ENCODE results near the gene CASZ1. TPM values are rescaled to one million over a fixed set of nuclear protein-coding genes. Genes with fewer than 3 reads are reported as not detected.

CASZ1 gene
- total RNA-seq, 1 donor from 2014 or later = 23.6 TPM

DNA sequence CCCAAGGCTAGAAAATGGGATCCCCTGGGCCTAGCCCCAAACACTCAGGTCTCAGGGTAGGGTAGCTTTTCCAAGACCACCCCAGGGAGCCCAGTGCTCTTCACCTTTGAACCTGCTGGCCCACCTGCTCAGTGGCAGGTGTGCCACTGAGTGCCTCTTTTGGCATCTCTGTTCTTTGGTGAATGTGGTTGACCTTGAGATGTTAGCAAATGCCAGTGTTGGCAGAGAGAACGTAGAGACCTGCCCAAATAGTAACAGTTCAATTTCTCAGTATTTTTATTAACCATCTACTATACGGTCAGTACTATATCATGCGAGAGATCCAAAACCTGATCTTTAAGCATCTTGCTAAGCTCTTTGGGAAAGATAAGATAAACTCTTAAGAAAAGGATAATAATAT, 193.5 kb downstream of the CASZ1 start:
- TF ChIP-seq, protein P1, sequence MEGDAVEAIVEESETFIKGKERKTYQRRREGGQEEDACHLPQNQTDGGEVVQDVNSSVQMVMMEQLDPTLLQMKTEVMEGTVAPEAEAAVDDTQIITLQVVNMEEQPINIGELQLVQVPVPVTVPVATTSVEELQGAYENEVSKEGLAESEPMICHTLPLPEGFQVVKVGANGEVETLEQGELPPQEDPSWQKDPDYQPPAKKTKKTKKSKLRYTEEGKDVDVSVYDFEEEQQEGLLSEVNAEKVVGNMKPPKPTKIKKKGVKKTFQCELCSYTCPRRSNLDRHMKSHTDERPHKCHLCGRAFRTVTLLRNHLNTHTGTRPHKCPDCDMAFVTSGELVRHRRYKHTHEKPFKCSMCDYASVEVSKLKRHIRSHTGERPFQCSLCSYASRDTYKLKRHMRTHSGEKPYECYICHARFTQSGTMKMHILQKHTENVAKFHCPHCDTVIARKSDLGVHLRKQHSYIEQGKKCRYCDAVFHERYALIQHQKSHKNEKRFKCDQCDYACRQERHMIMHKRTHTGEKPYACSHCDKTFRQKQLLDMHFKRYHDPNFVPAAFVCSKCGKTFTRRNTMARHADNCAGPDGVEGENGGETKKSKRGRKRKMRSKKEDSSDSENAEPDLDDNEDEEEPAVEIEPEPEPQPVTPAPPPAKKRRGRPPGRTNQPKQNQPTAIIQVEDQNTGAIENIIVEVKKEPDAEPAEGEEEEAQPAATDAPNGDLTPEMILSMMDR (IDR thresholded peaks at IDR 0.05; ENCODE audit: unreplicated experiment) = no peak
- Mint-ChIP-seq H3K9me3 (ENCODE audit: low read depth) (no peaks in the 10 kb centered on the region), H3K27me3 (no peaks in the 10 kb centered on the region), H3K27ac (no peak overlapping the region), H3K4me1 (ENCODE audit: low read depth) (peaks cover 26% of the 10 kb centered on the region), H3K4me3 (ENCODE audit: low read depth) (no peak overlapping the region), H3K36me3 (ENCODE audit: insufficient read depth) (peaks cover 5% of the 10 kb centered on the region)
- DNase-seq (ENCODE audit: low spot score, unreplicated experiment) = no peak

DNA sequence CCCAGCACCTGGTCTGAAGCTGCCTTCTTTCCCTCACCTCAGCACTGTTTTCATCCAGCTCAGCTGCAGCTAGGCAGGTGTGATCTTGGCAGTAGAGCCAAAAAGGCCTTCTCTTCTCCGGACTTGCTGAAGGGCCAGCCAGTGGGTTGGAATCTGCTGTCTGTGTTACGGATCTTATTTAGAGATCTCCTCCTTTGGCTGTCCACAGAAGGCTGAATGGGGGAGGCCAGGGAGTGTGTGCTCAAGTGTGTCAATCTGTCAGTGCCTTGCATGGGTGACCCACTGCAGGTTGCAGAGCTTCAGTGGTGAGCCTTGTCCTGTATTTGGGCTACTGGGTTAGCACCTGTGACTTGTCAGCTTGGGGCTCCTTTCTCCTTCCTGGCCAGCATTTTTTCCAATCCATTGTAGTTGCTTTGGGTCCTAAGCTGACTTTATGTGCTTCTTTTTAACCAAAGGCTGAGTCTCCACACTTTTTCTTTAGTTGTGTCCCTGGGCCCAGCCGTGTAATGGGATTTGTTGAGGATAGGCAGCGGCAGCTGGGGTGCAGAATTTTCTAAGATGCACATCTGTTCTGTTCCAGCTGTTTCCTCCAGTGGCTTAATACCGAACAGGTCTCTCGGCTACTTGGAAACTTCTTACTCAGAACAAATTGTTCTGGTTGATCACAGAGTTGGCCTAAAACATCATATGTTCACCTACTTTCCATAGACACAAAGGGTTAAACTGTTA, 194.9 kb downstream of the CASZ1 start:
- Mint-ChIP-seq H3K4me1 (ENCODE audit: low read depth) (peaks cover 26% of the 10 kb centered on the region), H3K27me3 (no peaks in the 10 kb centered on the region), H3K27ac (no peak overlapping the region), H3K9me3 (ENCODE audit: low read depth) (no peaks in the 10 kb centered on the region), H3K4me3 (ENCODE audit: low read depth) (no peak overlapping the region), H3K36me3 (ENCODE audit: insufficient read depth) (peaks cover 3% of the 10 kb centered on the region)
- no peak for DNase-seq (ENCODE audit: low spot score, unreplicated experiment)
- TF ChIP-seq, protein P1 (IDR thresholded peaks at IDR 0.05; ENCODE audit: unreplicated experiment) = no peak

DNA sequence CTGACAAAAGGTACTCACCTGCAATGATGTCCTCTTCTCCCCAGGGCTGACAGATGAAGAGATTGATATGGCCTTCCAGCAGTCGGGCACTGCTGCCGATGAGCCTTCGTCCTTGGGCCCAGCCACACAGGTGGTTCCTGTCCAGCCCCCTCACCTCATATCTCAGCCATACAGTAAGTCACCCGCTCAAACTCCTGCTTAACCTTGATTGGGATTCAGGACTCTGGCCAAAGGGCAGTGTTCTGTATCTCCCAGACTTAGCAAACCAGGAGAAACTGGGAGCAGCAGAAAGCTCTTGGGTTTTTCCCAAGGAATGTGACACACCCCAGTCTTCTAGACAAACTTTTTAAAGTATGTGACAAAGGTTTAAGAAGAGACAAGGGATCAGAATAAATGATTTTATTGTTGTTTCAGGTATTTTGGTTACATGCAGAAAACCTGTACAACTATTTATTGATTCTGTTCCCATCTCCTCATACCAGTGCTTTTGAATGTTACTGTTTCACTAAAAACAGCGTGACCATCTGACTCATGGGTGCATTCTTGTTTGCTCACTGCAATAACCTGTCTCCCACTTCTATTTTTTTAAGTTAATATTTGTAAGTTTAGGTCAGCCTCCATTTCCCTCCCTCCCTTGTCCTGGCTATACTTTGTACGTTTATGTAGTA, 197.1 kb downstream of the CASZ1 start:
- peaks cover 3% of the 10 kb centered on the region for H3K36me3 Mint-ChIP-seq (ENCODE audit: insufficient read depth)
- no peaks in the 10 kb centered on the region for H3K9me3 Mint-ChIP-seq (ENCODE audit: low read depth)
- TF ChIP-seq, protein P1 (IDR thresholded peaks at IDR 0.05; ENCODE audit: unreplicated experiment) = no peak
- H3K4me3 Mint-ChIP-seq (ENCODE audit: low read depth) = no peak overlapping the region
- peaks cover 29% of the 10 kb centered on the region for H3K4me1 Mint-ChIP-seq (ENCODE audit: low read depth)
- peak overlapping the region; percentile 52 for H3K27ac Mint-ChIP-seq
- H3K27me3 Mint-ChIP-seq = no peaks in the 10 kb centered on the region
- DNase-seq (ENCODE audit: low spot score, unreplicated experiment) = no peak

DNA sequence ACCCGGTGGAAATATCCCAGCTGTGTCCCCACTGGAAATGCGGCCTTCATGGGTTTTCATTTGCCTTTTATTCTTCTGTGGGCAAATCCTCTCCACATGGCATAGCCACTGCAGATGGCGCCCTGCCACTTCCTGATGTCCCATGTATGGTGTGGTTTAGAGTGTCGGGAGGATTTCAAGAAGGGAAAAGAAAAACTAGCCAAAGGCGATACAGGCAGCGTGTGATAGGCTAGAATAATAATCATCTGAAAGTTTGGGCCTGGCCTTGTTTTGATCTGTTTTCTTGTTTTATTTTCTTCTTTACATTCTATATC, 198.1 kb downstream of the CASZ1 start:
- no peak for DNase-seq (ENCODE audit: low spot score, unreplicated experiment)
- Mint-ChIP-seq H3K4me1 (ENCODE audit: low read depth) (peaks cover 32% of the 10 kb centered on the region), H3K27me3 (no peaks in the 10 kb centered on the region), H3K9me3 (ENCODE audit: low read depth) (no peaks in the 10 kb centered on the region), H3K4me3 (ENCODE audit: low read depth) (no peak overlapping the region), H3K27ac (no peak overlapping the region), H3K36me3 (ENCODE audit: insufficient read depth) (peaks cover 3% of the 10 kb centered on the region)
- TF ChIP-seq, protein P1 (IDR thresholded peaks at IDR 0.05; ENCODE audit: unreplicated experiment) = no peak

- Mint-ChIP-seq H3K4me1 (ENCODE audit: low read depth) (peaks cover 35% of the 10 kb centered on the region), H3K27ac (no peak overlapping the region), H3K4me3 (ENCODE audit: low read depth) (no peak overlapping the region), H3K27me3 (no peaks in the 10 kb centered on the region), H3K36me3 (ENCODE audit: insufficient read depth) (peaks cover 3% of the 10 kb centered on the region), H3K9me3 (ENCODE audit: low read depth) (no peaks in the 10 kb centered on the region)
- DNase-seq (ENCODE audit: low spot score, unreplicated experiment) = no peak
- TF ChIP-seq, protein P1 (IDR thresholded peaks at IDR 0.05; ENCODE audit: unreplicated experiment) = no peak
Observed at GRCh38 chr1:10597492-10598388, 198.7 kb downstream of the CASZ1 start.
